MM.1S (cell line): ENCODE data around the gene FHIT.

Source experiments
- DNase-seq: peaks from one replicate; pipeline ENCODE4 v3.0.0-alpha.2; 2015
- H2AFZ ChIP-seq: fragments of 300-600 bp; sonication (generic); 2 replicates; pipeline ENCODE4 v1.6.0; 2016; ENCODE audit warnings: antibody characterized with exemption, low read length
- H3F3A ChIP-seq: fragments of 300-600 bp; sonication (generic); 2 replicates; pipeline ENCODE4 v1.6.1; 2016; ENCODE audit warnings: mild to moderate bottlenecking, antibody characterized with exemption, low read length, moderate library complexity, mixed read lengths; ENCODE audit not compliant: insufficient read depth
- H3K27ac ChIP-seq: fragments of 300-600 bp; sonication (generic); 2 replicates; pipeline ENCODE4 v1.5.1; 2016; ENCODE audit warnings: mild to moderate bottlenecking, low read length
- H3K27me3 ChIP-seq: fragments of 300-600 bp; sonication (generic); replicated peaks from 2 replicates; pipeline ENCODE4 v1.6.0; 2016; ENCODE audit warnings: low read length; ENCODE audit not compliant: insufficient read depth
- H3K36me3 ChIP-seq: fragments of 300-600 bp; sonication (generic); replicated peaks from 2 replicates; pipeline ENCODE4 v1.6.1; 2016; ENCODE audit warnings: mild to moderate bottlenecking, low read length, mixed read lengths; ENCODE audit not compliant: insufficient read depth
- H3K4me1 ChIP-seq: fragments of 300-600 bp; sonication (generic); 2 replicates; pipeline ENCODE4 v1.6.1; 2016; ENCODE audit warnings: low read length, mixed read lengths
- H3K4me2 ChIP-seq: fragments of 300-600 bp; sonication (generic); 2 replicates; pipeline ENCODE4 v1.6.0; 2016; ENCODE audit warnings: low read depth, low read length
- H3K4me3 ChIP-seq: fragments of 300-600 bp; sonication (generic); 2 replicates; pipeline ENCODE4 v1.5.1; 2016; ENCODE audit warnings: low read length, mixed read lengths
- H3K79me2 ChIP-seq: fragments of 300-600 bp; sonication (generic); 2 replicates; pipeline ENCODE4 v1.6.1; 2016; ENCODE audit warnings: mixed run types, low read length, mixed read lengths
- H3K9ac ChIP-seq: fragments of 300-600 bp; sonication (generic); 2 replicates; pipeline ENCODE4 v1.6.1; 2016; ENCODE audit warnings: low read length, mixed read lengths
- H3K9me2 ChIP-seq: fragments of 300-600 bp; sonication (generic); replicated peaks from 2 replicates; pipeline ENCODE4 v1.6.1; 2016; ENCODE audit warnings: mild to moderate bottlenecking, low read length, mixed read lengths; ENCODE audit not compliant: insufficient read depth
- H3K9me3 ChIP-seq: fragments of 300-600 bp; sonication (generic); replicated peaks from 2 replicates; pipeline ENCODE4 v1.6.1; 2016; ENCODE audit warnings: mild to moderate bottlenecking, low read length, mixed read lengths; ENCODE audit not compliant: insufficient read depth
- H4K20me1 ChIP-seq: fragments of 300-600 bp; sonication (generic); 2 replicates; pipeline ENCODE4 v1.6.1; 2016; ENCODE audit warnings: mild to moderate bottlenecking, low read length, moderate library complexity, mixed read lengths; ENCODE audit not compliant: insufficient read depth
- EZH2 ChIP-seq: fragments of 300-600 bp; sonication (generic); optimal IDR thresholded peaks from 2 replicates; pipeline ENCODE3; 2017; ENCODE audit warnings: low read depth, mild to moderate bottlenecking, antibody characterized with exemption, low read length, mixed read lengths
- EZH2phosphoT487 ChIP-seq: fragments of 300-600 bp; sonication (generic); IDR thresholded peaks from 2 replicates; pipeline ENCODE4 v1.6.1; 2018; ENCODE audit warnings: antibody characterized with exemption, low read length
- TF ChIP-seq, protein P1 (sequence below): fragments of 300-600 bp; sonication (generic); IDR thresholded peaks from 2 replicates; pipeline ENCODE4 v1.5.1; 2016; ENCODE audit warnings: antibody characterized with exemption, low read length, mixed read lengths

Gene FHIT

DNA sequence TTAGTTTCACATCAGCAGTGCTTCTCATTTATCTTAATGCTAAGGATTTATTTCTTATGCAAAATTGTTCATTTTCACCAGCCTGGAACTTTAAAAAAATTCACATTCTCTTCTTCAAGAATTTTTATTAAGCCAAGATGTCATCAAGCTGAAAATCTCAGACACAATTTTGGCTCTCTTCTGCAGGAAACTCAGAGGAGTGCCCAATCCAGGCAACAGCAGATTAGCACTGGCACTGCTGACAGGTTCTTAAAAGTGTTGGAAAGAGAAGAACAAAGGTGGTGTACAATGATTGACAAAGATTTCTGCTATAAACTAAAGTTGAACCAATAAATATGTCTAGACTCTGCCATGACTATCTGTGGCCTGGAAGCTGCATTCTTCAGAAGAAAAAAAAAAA is 479.5 kb downstream of the FHIT start:
- no peak for DNase-seq
- H3K79me2 ChIP-seq: no peaks in the 10 kb centered on the region
- H3K9me3 ChIP-seq: no peaks in the 10 kb centered on the region
- H3F3A ChIP-seq: no peaks in the 10 kb centered on the region
- no peaks in the 10 kb centered on the region for H3K36me3 ChIP-seq
- no peak overlapping the region for H2AFZ ChIP-seq
- TF ChIP-seq EZH2phosphoT487 (no peak), EZH2 (no peak)
- TF ChIP-seq, protein P1, sequence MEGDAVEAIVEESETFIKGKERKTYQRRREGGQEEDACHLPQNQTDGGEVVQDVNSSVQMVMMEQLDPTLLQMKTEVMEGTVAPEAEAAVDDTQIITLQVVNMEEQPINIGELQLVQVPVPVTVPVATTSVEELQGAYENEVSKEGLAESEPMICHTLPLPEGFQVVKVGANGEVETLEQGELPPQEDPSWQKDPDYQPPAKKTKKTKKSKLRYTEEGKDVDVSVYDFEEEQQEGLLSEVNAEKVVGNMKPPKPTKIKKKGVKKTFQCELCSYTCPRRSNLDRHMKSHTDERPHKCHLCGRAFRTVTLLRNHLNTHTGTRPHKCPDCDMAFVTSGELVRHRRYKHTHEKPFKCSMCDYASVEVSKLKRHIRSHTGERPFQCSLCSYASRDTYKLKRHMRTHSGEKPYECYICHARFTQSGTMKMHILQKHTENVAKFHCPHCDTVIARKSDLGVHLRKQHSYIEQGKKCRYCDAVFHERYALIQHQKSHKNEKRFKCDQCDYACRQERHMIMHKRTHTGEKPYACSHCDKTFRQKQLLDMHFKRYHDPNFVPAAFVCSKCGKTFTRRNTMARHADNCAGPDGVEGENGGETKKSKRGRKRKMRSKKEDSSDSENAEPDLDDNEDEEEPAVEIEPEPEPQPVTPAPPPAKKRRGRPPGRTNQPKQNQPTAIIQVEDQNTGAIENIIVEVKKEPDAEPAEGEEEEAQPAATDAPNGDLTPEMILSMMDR: no peak
- H3K4me1 ChIP-seq: no peaks in the 10 kb centered on the region
- no peak overlapping the region for H3K9ac ChIP-seq
- H3K4me3 ChIP-seq: no peak overlapping the region
- H4K20me1 ChIP-seq: no peaks in the 10 kb centered on the region
- no peak overlapping the region for H3K27ac ChIP-seq
- H3K27me3 ChIP-seq: no peaks in the 10 kb centered on the region
- no peak overlapping the region for H3K4me2 ChIP-seq
- no peaks in the 10 kb centered on the region for H3K9me2 ChIP-seq

DNA sequence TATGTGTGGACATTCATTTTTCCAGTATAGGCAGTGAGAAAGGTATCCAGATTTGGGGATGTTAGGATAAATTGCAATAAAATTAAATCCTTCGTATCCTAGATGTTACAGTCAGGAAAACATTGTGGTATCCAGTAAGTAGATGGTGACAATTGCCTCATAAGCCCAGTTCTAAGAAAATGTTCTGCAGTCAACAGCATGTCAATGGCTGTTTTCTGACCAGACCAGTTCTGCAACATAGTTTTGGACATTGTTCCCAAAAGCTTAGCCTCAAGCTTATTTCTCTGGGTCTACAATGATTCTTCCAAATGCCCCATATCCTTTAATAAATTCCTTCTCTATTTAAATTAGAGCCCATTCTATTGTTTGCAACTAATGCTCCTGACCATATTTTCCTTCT is 480.7 kb downstream of the FHIT start:
- H3K79me2 ChIP-seq: no peaks in the 10 kb centered on the region
- no peaks in the 10 kb centered on the region for H3K9me3 ChIP-seq
- H3K9ac ChIP-seq: no peak overlapping the region
- no peaks in the 10 kb centered on the region for H3K27me3 ChIP-seq
- TF ChIP-seq EZH2: no peak
- TF ChIP-seq EZH2phosphoT487: no peak
- no peaks in the 10 kb centered on the region for H3K36me3 ChIP-seq
- no peaks in the 10 kb centered on the region for H3K4me1 ChIP-seq
- no peaks in the 10 kb centered on the region for H3F3A ChIP-seq
- H3K4me2 ChIP-seq: no peak overlapping the region
- H3K9me2 ChIP-seq: no peaks in the 10 kb centered on the region
- no peak overlapping the region for H3K27ac ChIP-seq
- no peak for DNase-seq
- no peaks in the 10 kb centered on the region for H4K20me1 ChIP-seq
- no peak overlapping the region for H3K4me3 ChIP-seq
- no peak overlapping the region for H2AFZ ChIP-seq

DNA sequence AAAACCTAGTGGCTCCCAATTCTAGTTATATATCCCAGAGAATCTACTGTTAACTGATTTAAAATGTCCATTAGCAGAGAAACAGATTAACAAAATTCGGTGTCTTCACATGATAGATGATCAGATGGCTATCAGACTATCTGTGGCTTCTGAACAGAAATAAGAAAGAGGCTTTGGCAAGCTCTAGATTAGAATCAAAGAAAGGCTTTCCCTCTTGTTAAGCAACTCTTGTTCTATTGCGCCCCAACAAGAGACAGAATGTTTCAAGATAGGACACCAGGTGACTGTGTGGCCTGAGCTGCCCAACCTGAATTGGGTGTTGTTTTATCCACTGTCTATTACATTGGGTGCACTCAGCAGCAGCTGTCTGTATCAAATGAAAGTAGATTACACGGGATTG is 483.7 kb downstream of the FHIT start:
- Histone ChIP-seq H4K20me1 (no peaks in the 10 kb centered on the region), H3K79me2 (no peaks in the 10 kb centered on the region), H3K27me3 (no peaks in the 10 kb centered on the region), H3K9me3 (no peaks in the 10 kb centered on the region), H3K4me3 (no peak overlapping the region), H3K4me2 (no peak overlapping the region), H2AFZ (no peak overlapping the region), H3K27ac (no peak overlapping the region), H3K9me2 (no peaks in the 10 kb centered on the region), H3K36me3 (no peaks in the 10 kb centered on the region), H3F3A (no peaks in the 10 kb centered on the region), H3K4me1 (no peaks in the 10 kb centered on the region), H3K9ac (no peak overlapping the region)
- DNase-seq: no peak
- TF ChIP-seq EZH2 (no peak), EZH2phosphoT487 (no peak)
- TF ChIP-seq, protein P1: no peak

DNA sequence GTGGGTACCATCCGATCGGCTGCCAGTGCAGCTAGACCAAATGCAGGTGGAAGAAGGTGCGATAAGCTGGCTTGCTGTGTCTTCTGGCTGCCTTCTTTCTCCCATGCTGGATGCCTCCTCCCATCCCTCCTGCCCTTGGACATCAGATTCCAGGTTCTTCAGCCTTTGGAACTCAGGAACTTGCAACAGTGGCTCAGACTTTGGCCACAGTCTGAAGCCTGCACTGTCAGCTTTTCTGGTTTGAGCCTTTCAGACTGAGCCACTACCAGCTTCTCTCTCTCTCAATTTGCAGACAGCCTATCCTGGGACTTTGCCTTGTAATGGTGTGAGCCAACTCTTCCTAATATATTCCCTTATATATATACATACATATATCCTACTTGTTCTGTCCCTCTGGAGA is 485.5 kb downstream of the FHIT start:
- H3K9me2 ChIP-seq: no peaks in the 10 kb centered on the region
- H3K27ac ChIP-seq: no peak overlapping the region
- no peak overlapping the region for H3K4me3 ChIP-seq
- H3K4me1 ChIP-seq: no peaks in the 10 kb centered on the region
- H3K27me3 ChIP-seq: no peaks in the 10 kb centered on the region
- H3K4me2 ChIP-seq: no peak overlapping the region
- DNase-seq: no peak
- H2AFZ ChIP-seq: no peak overlapping the region
- no peaks in the 10 kb centered on the region for H3F3A ChIP-seq
- no peaks in the 10 kb centered on the region for H3K36me3 ChIP-seq
- no peaks in the 10 kb centered on the region for H3K9me3 ChIP-seq
- H3K79me2 ChIP-seq: no peaks in the 10 kb centered on the region
- TF ChIP-seq EZH2 (no peak), EZH2phosphoT487 (no peak)
- TF ChIP-seq, protein P1: no peak
- no peak overlapping the region for H3K9ac ChIP-seq
- no peaks in the 10 kb centered on the region for H4K20me1 ChIP-seq
